HG03575 (cell line): ENCODE results near the gene TMEM87B.
"Not testable (repeated sequence)": the region's sequence is repeated elsewhere in the genome, so short reads cannot be mapped to it uniquely, and the experiment has no call there.

Experiments used
- ATAC-seq: cut with Tn5 transposase; IDR thresholded peaks from one replicate; pipeline ENCODE4 v1.9.1; 2021; ENCODE audit not compliant: unreplicated experiment, insufficient number of reproducible peaks, low FRiP score; ENCODE audit errors: extremely low read depth

TMEM87B gene

GRCh38 chr2:112108178-112108832 lies 53.2 kb downstream of the TMEM87B start:
- no peak for ATAC-seq

GRCh38 chr2:112109278-112109677 lies 54.2 kb downstream of the TMEM87B start:
- ATAC-seq, result no peak

GRCh38 chr2:112110966-112111365 lies 55.9 kb downstream of the TMEM87B start:
- ATAC-seq, result no peak

GRCh38 chr2:112113354-112113753 lies 58.3 kb downstream of the TMEM87B start:
- ATAC-seq, result not testable (repeated sequence)

- no peak for ATAC-seq
These were observed 63.1 kb downstream of the TMEM87B start for GRCh38 chr2:112118148-112118547.

GRCh38 chr2:112121682-112122254 lies 66.7 kb downstream of the TMEM87B start:
- ATAC-seq, result no peak

GRCh38 chr2:112129060-112129459 lies 74.0 kb downstream of the TMEM87B start:
- no peak for ATAC-seq

- no peak for ATAC-seq
These were observed 78.3 kb downstream of the TMEM87B start for GRCh38 chr2:112133344-112133743.

- ATAC-seq, result no peak
These were observed 79.1 kb downstream of the TMEM87B start for GRCh38 chr2:112134120-112134519.

GRCh38 chr2:112136096-112136495 lies 81.0 kb downstream of the TMEM87B start:
- no peak for ATAC-seq

- no peak for ATAC-seq
These were observed 82.6 kb downstream of the TMEM87B start for GRCh38 chr2:112137516-112138158.

GRCh38 chr2:112138159-112139032 lies 83.3 kb downstream of the TMEM87B start, which contains the start of gene FBLN7:
TSS of gene FBLN7 (plus strand) at chr2:112138385. CDS start at chr2:112138656, 271 bp downstream.
- ATAC-seq, result no peak

GRCh38 chr2:112139033-112139614 lies 84.1 kb downstream of the TMEM87B start:
- not testable (repeated sequence) for ATAC-seq

GRCh38 chr2:112139661-112140204 lies 84.7 kb downstream of the TMEM87B start:
- not testable (repeated sequence) for ATAC-seq

GRCh38 chr2:112140205-112140802 lies 85.2 kb downstream of the TMEM87B start:
- ATAC-seq, result no peak

- ATAC-seq, result no peak
These were observed 86.0 kb downstream of the TMEM87B start for GRCh38 chr2:112140899-112141625.

GRCh38 chr2:112141626-112142007 lies 86.5 kb downstream of the TMEM87B start:
- no peak for ATAC-seq
